ENCODE measurements around the gene ABLIM2. TPM values are rescaled to one million over a fixed set of nuclear protein-coding genes. Genes with fewer than 3 reads are reported as not detected.

Gene ABLIM2
- total RNA-seq, 1 experiment from 2014 or later, result 2.7 TPM

GRCh38 chr4:8090312-8090711, 68.3 kb downstream of the ABLIM2 start:
- no peak for TF ChIP-seq EZH2 (IDR thresholded peaks at IDR 0.05; ENCODE audit: borderline replicate concordance, low read depth, low read length, poor library complexity, severe bottlenecking)
- no peak for TF ChIP-seq CTCF (conservative IDR thresholded peaks at IDR 0.05; ENCODE audit: low read depth, low read length)
- Histone ChIP-seq H3K27ac (ENCODE audit: low read depth, low read length, poor library complexity, severe bottlenecking) (no peak overlapping the region), H3K9me3 (ENCODE audit: low read depth, low read length, poor library complexity, severe bottlenecking) (peaks cover 13% of the 10 kb centered on the region), H3K4me1 (ENCODE audit: insufficient read depth, low read length, poor library complexity, severe bottlenecking) (no peaks in the 10 kb centered on the region), H3K4me3 (ENCODE audit: low read depth, low read length, poor library complexity, severe bottlenecking) (no peak overlapping the region), H3K36me3 (ENCODE audit: insufficient read depth, low read length, poor library complexity, severe bottlenecking) (no peaks in the 10 kb centered on the region), H3K27me3 (replicated peaks; ENCODE audit: insufficient read depth, low read depth, low read length, poor library complexity) (no peaks in the 10 kb centered on the region)
- BruUV-seq (replicated peaks), result no TSS peak
- ChIA-PET POLR2A (ENCODE audit: low non-redundant PET) (interaction anchor here (0.6 kb wide), 1 partner anchor 19 kb away, joined by 4 read pairs; no protein-coding TSS in a partner anchor), CTCF (no interaction called here)
- intact Hi-C loops (cut with micrococcal nuclease; ENCODE audit: unreplicated experiment), result no loop called here
- no peak for DNase-seq (ENCODE audit: low spot score)

- H3K27me3 ChIP-seq (replicated peaks; ENCODE audit: insufficient read depth, low read depth, low read length, poor library complexity), result no peaks in the 10 kb centered on the region
- BruUV-seq (replicated peaks), result no TSS peak
- H3K4me1 ChIP-seq (ENCODE audit: insufficient read depth, low read length, poor library complexity, severe bottlenecking), result no peaks in the 10 kb centered on the region
- intact Hi-C loops (cut with micrococcal nuclease; ENCODE audit: unreplicated experiment), result no loop called here
- ChIA-PET POLR2A (ENCODE audit: low non-redundant PET) (no interaction called here), CTCF (no interaction called here)
- H3K36me3 ChIP-seq (ENCODE audit: insufficient read depth, low read length, poor library complexity, severe bottlenecking), result no peaks in the 10 kb centered on the region
- DNase-seq (ENCODE audit: low spot score), result no peak
- peaks cover 13% of the 10 kb centered on the region for H3K9me3 ChIP-seq (ENCODE audit: low read depth, low read length, poor library complexity, severe bottlenecking)
- no peak overlapping the region for H3K27ac ChIP-seq (ENCODE audit: low read depth, low read length, poor library complexity, severe bottlenecking)
- no peak overlapping the region for H3K4me3 ChIP-seq (ENCODE audit: low read depth, low read length, poor library complexity, severe bottlenecking)
- TF ChIP-seq CTCF (conservative IDR thresholded peaks at IDR 0.05; ENCODE audit: low read depth, low read length), result no peak
- TF ChIP-seq EZH2 (IDR thresholded peaks at IDR 0.05; ENCODE audit: borderline replicate concordance, low read depth, low read length, poor library complexity, severe bottlenecking), result no peak
These were observed 68.8 kb downstream of the ABLIM2 start for GRCh38 chr4:8089862-8090261.

GRCh38 chr4:8088966-8089491, 69.6 kb downstream of the ABLIM2 start:
- Histone ChIP-seq H3K9me3 (ENCODE audit: low read depth, low read length, poor library complexity, severe bottlenecking) (peaks cover 10% of the 10 kb centered on the region), H3K27me3 (replicated peaks; ENCODE audit: insufficient read depth, low read depth, low read length, poor library complexity) (no peaks in the 10 kb centered on the region), H3K27ac (ENCODE audit: low read depth, low read length, poor library complexity, severe bottlenecking) (no peak overlapping the region), H3K36me3 (ENCODE audit: insufficient read depth, low read length, poor library complexity, severe bottlenecking) (no peaks in the 10 kb centered on the region), H3K4me1 (ENCODE audit: insufficient read depth, low read length, poor library complexity, severe bottlenecking) (no peaks in the 10 kb centered on the region), H3K4me3 (ENCODE audit: low read depth, low read length, poor library complexity, severe bottlenecking) (no peak overlapping the region)
- POLR2A ChIA-PET (ENCODE audit: low non-redundant PET), result no interaction called here
- no TSS peak for BruUV-seq (replicated peaks)
- intact Hi-C loops (cut with micrococcal nuclease; ENCODE audit: unreplicated experiment), result no loop called here
- DNase-seq (ENCODE audit: low spot score), result no peak
- no peak for TF ChIP-seq CTCF (conservative IDR thresholded peaks at IDR 0.05; ENCODE audit: low read depth, low read length)
- TF ChIP-seq EZH2 (IDR thresholded peaks at IDR 0.05; ENCODE audit: borderline replicate concordance, low read depth, low read length, poor library complexity, severe bottlenecking), result no peak
- CTCF ChIA-PET, result no interaction called here
